ENCODE measurements around the gene SEC14L2.
"Not testable (repeated sequence)": the region's sequence is repeated elsewhere in the genome, so short reads cannot be mapped to it uniquely, and the experiment has no call there.

Gene SEC14L2

GRCh38 chr22:30397656-30398635 is 1.1 kb downstream of the SEC14L2 start:
- DNase-seq (ENCODE audit: low spot score) (no peak), ATAC-seq (ENCODE audit: low read depth) (no peak; the same call in 2 of the 3 replicates)
- Histone ChIP-seq H3K27ac (ENCODE audit: poor library complexity, severe bottlenecking) (peak overlapping the region; percentile 73), H3K4me1 (ENCODE audit: insufficient read depth, poor library complexity, severe bottlenecking) (peaks cover 11% of the 10 kb centered on the region), H3K36me3 (ENCODE audit: low read depth) (peaks cover 40% of the 10 kb centered on the region), H3K27me3 (ENCODE audit: insufficient read depth, poor library complexity, severe bottlenecking) (no peaks in the 10 kb centered on the region), H3K4me3 (ENCODE audit: severe bottlenecking) (peak overlapping the region; percentile 69), H3K9me3 (ENCODE audit: severe bottlenecking) (no peaks in the 10 kb centered on the region)
- no peak for TF ChIP-seq CTCF (IDR thresholded peaks at IDR 0.05; ENCODE audit: poor library complexity, severe bottlenecking)

GRCh38 chr22:30398685-30399680 is 2.2 kb downstream of the SEC14L2 start:
- peak overlapping the region; percentile 73 for H3K27ac ChIP-seq (ENCODE audit: poor library complexity, severe bottlenecking)
- TF ChIP-seq CTCF (IDR thresholded peaks at IDR 0.05; ENCODE audit: poor library complexity, severe bottlenecking), result no peak
- H3K4me1 ChIP-seq (ENCODE audit: insufficient read depth, poor library complexity, severe bottlenecking), result peaks cover 11% of the 10 kb centered on the region
- ATAC-seq (ENCODE audit: low read depth) (no peak), DNase-seq (ENCODE audit: low spot score) (no peak)
- H3K9me3 ChIP-seq (ENCODE audit: severe bottlenecking), result no peaks in the 10 kb centered on the region
- H3K27me3 ChIP-seq (ENCODE audit: insufficient read depth, poor library complexity, severe bottlenecking), result no peaks in the 10 kb centered on the region
- peaks cover 46% of the 10 kb centered on the region for H3K36me3 ChIP-seq (ENCODE audit: low read depth)
- H3K4me3 ChIP-seq (ENCODE audit: severe bottlenecking), result peak overlapping the region; percentile 69

- H3K27me3 ChIP-seq (ENCODE audit: insufficient read depth, poor library complexity, severe bottlenecking), result no peaks in the 10 kb centered on the region
- H3K4me1 ChIP-seq (ENCODE audit: insufficient read depth, poor library complexity, severe bottlenecking), result peaks cover 11% of the 10 kb centered on the region
- no peak for TF ChIP-seq CTCF (IDR thresholded peaks at IDR 0.05; ENCODE audit: poor library complexity, severe bottlenecking)
- peaks cover 53% of the 10 kb centered on the region for H3K36me3 ChIP-seq (ENCODE audit: low read depth)
- peak overlapping the region; percentile 73 for H3K27ac ChIP-seq (ENCODE audit: poor library complexity, severe bottlenecking)
- no peak for ATAC-seq (ENCODE audit: low read depth)
- H3K4me3 ChIP-seq (ENCODE audit: severe bottlenecking), result no peak overlapping the region
- no peaks in the 10 kb centered on the region for H3K9me3 ChIP-seq (ENCODE audit: severe bottlenecking)
- no peak for DNase-seq (ENCODE audit: low spot score)
Measured at GRCh38 chr22:30399718-30400117, 2.9 kb downstream of the SEC14L2 start.

- peak overlapping the region; percentile 73 for H3K27ac ChIP-seq (ENCODE audit: poor library complexity, severe bottlenecking)
- ATAC-seq (ENCODE audit: low read depth) (peak; percentile 48; the same call in 2 of the 3 replicates), DNase-seq (ENCODE audit: low spot score) (no peak)
- peaks cover 53% of the 10 kb centered on the region for H3K36me3 ChIP-seq (ENCODE audit: low read depth)
- no peaks in the 10 kb centered on the region for H3K27me3 ChIP-seq (ENCODE audit: insufficient read depth, poor library complexity, severe bottlenecking)
- no peak overlapping the region for H3K4me3 ChIP-seq (ENCODE audit: severe bottlenecking)
- no peak for TF ChIP-seq CTCF (IDR thresholded peaks at IDR 0.05; ENCODE audit: poor library complexity, severe bottlenecking)
- H3K9me3 ChIP-seq (ENCODE audit: severe bottlenecking), result no peaks in the 10 kb centered on the region
- peaks cover 11% of the 10 kb centered on the region for H3K4me1 ChIP-seq (ENCODE audit: insufficient read depth, poor library complexity, severe bottlenecking)
Measured at GRCh38 chr22:30400159-30400558, 3.3 kb downstream of the SEC14L2 start.

GRCh38 chr22:30401024-30401423 is 4.2 kb downstream of the SEC14L2 start:
- not testable (repeated sequence) for ATAC-seq (ENCODE audit: low read depth); H3K4me3 ChIP-seq (ENCODE audit: severe bottlenecking); H3K9me3 ChIP-seq (ENCODE audit: severe bottlenecking); DNase-seq (ENCODE audit: low spot score); H3K27ac ChIP-seq (ENCODE audit: poor library complexity, severe bottlenecking); H3K27me3 ChIP-seq (ENCODE audit: insufficient read depth, poor library complexity, severe bottlenecking)
- H3K36me3 ChIP-seq (ENCODE audit: low read depth), result peaks cover 59% of the 10 kb centered on the region
- H3K4me1 ChIP-seq (ENCODE audit: insufficient read depth, poor library complexity, severe bottlenecking), result peaks cover 11% of the 10 kb centered on the region
